GM23338 (cell line): ENCODE measurements around the gene USH2A. TPM values are rescaled to one million over a fixed set of nuclear protein-coding genes. Genes with fewer than 3 reads are reported as not detected.

Experiments used
- ATAC-seq: fragments of 200-7000 bp; cut with Tn5 transposase; 3 replicates; pipeline ENCODE4 v1.9.1; 2020
- DNase-seq: peaks from one replicate; pipeline ENCODE4 v3.0.0-alpha.2; 2015; ENCODE audit warnings: low spot score
- H2AFZ ChIP-seq: fragments of 200-600 bp; sonication (generic); 2 replicates; pipeline ENCODE4 v1.8.0; 2016; ENCODE audit warnings: antibody characterized with exemption, mild to moderate bottlenecking, moderate library complexity
- H3F3A ChIP-seq: fragments of 200-600 bp; sonication (generic); replicated peaks from 2 replicates; pipeline ENCODE4 v1.8.0; 2017; ENCODE audit warnings: antibody characterized with exemption, mixed run types, low read depth
- H3K27ac ChIP-seq: fragments of 200-600 bp; sonication (generic); 2 replicates; pipeline ENCODE4 v1.6.1; 2016; ENCODE audit warnings: low read depth
- H3K27me3 ChIP-seq: fragments of 200-600 bp; sonication (generic); 2 replicates; pipeline ENCODE4 v1.8.0; 2016; ENCODE audit warnings: mild to moderate bottlenecking, mixed run types, moderate library complexity; ENCODE audit not compliant: insufficient read depth
- H3K36me3 ChIP-seq: fragments of 200-600 bp; sonication (generic); 2 replicates; pipeline ENCODE4 v1.8.0; 2016; ENCODE audit warnings: mild to moderate bottlenecking; ENCODE audit not compliant: insufficient read depth
- H3K4me1 ChIP-seq: fragments of 200-600 bp; sonication (generic); 2 replicates; pipeline ENCODE4 v1.8.0; 2016; ENCODE audit warnings: mild to moderate bottlenecking, moderate library complexity; ENCODE audit not compliant: insufficient read depth
- H3K4me2 ChIP-seq: fragments of 200-600 bp; sonication (generic); 2 replicates; pipeline ENCODE4 v1.7.1; 2017; ENCODE audit warnings: mixed run types
- H3K4me3 ChIP-seq: fragments of 200-600 bp; sonication (generic); 2 replicates; pipeline ENCODE4 v1.6.1; 2016; ENCODE audit warnings: mixed run types
- H3K79me2 ChIP-seq: fragments of 200-600 bp; sonication (generic); replicated peaks from 2 replicates; pipeline ENCODE4 v1.8.0; 2017; ENCODE audit warnings: mild to moderate bottlenecking; ENCODE audit not compliant: insufficient read depth
- H3K9me2 ChIP-seq: fragments of 200-600 bp; sonication (generic); 2 replicates; pipeline ENCODE4 v1.8.0; 2017; ENCODE audit not compliant: insufficient read depth
- H4K20me1 ChIP-seq: fragments of 200-600 bp; sonication (generic); replicated peaks from 2 replicates; pipeline ENCODE4 v1.8.0; 2017; ENCODE audit warnings: mild to moderate bottlenecking; ENCODE audit not compliant: insufficient read depth
- H3K27ac Mint-ChIP-seq: 2 replicates; pipeline ENCODE4 v1.8.0; 2020; ENCODE audit warnings: inconsistent platforms, mild to moderate bottlenecking, moderate library complexity, mixed read lengths
- H3K27me3 Mint-ChIP-seq: 3 replicates; pipeline ENCODE4 v1.8.0; 2022; ENCODE audit warnings: low read depth, mild to moderate bottlenecking, moderate library complexity, mixed read lengths, inconsistent platforms; ENCODE audit not compliant: insufficient read depth, poor library complexity
- H3K36me3 Mint-ChIP-seq: 3 replicates; pipeline ENCODE4 v1.8.0; 2021; ENCODE audit warnings: low read depth, mild to moderate bottlenecking, inconsistent platforms, moderate library complexity, mixed read lengths
- H3K4me1 Mint-ChIP-seq: 3 replicates; pipeline ENCODE4 v1.8.0; 2020; ENCODE audit warnings: mild to moderate bottlenecking, inconsistent platforms, mixed read lengths
- H3K4me3 Mint-ChIP-seq: 3 replicates; pipeline ENCODE4 v1.8.0; 2021; ENCODE audit warnings: moderate library complexity, mild to moderate bottlenecking, inconsistent platforms, mixed read lengths
- H3K9me3 Mint-ChIP-seq: 3 replicates; pipeline ENCODE4 v1.8.0; 2020; ENCODE audit warnings: moderate library complexity, mild to moderate bottlenecking, inconsistent platforms, mixed read lengths
- CREB1 ChIP-seq: fragments of 250-450 bp; sonication (Bioruptor Pico); IDR thresholded peaks from 2 replicates; pipeline ENCODE4 v1.5.0; 2020; ENCODE audit warnings: low read depth, mild to moderate bottlenecking, moderate library complexity
- EZH2 ChIP-seq: fragments of 200-600 bp; sonication (generic); IDR thresholded peaks from one replicate; pipeline ENCODE4 v1.8.0; 2017; ENCODE audit warnings: antibody characterized with exemption, mild to moderate bottlenecking, low read depth; ENCODE audit not compliant: unreplicated experiment
- EZH2phosphoT487 ChIP-seq: fragments of 200-600 bp; sonication (generic); IDR thresholded peaks from one replicate; pipeline ENCODE4 v1.8.1; 2018; ENCODE audit warnings: antibody characterized with exemption; ENCODE audit not compliant: unreplicated experiment
- JUNB ChIP-seq: IDR thresholded peaks from one replicate; pipeline ENCODE4 v1.6.1; 2016; ENCODE audit warnings: antibody characterized with exemption; ENCODE audit not compliant: unreplicated experiment
- NANOG ChIP-seq: IDR thresholded peaks from 2 replicates; pipeline ENCODE4 v1.6.1; 2016; ENCODE audit warnings: antibody characterized with exemption, borderline replicate concordance
- POLR2AphosphoS5 ChIP-seq: IDR thresholded peaks from 2 replicates; pipeline ENCODE4 v1.6.1; 2016; ENCODE audit warnings: antibody characterized with exemption, low read depth
- STAT1 ChIP-seq: IDR thresholded peaks from one replicate; pipeline ENCODE4 v1.6.1; 2016; ENCODE audit warnings: antibody characterized with exemption; ENCODE audit not compliant: unreplicated experiment
- ZNF114 ChIP-seq: fragments of 250-450 bp; sonication (Bioruptor Pico); IDR thresholded peaks from 2 replicates; pipeline ENCODE4 v1.5.0; 2020; ENCODE audit warnings: mild to moderate bottlenecking, moderate library complexity
- ZNF331 ChIP-seq: fragments of 250-450 bp; sonication (Bioruptor Pico); IDR thresholded peaks from 2 replicates; pipeline ENCODE4 v1.5.0; 2020; ENCODE audit warnings: low read depth, mild to moderate bottlenecking, moderate library complexity
- polyA plus RNA-seq: library from polyadenylated mRNA; unstranded; fragments of >200 nt; fragmentation: Nextera tagmentation; extraction: Ambion mirVana; gene quantifications from 2 replicates; pipeline ENCODE4 v1.2.1, GENCODE V29; 2016
- total RNA-seq: library from RNA; depleted of rRNA; stranded (reverse); fragments of >200 nt; shearing (Covaris generic); gene quantifications from 2 replicates; pipeline ENCODE4 v1.2.3, GENCODE V29; 2014
- TF ChIP-seq, protein P1 (sequence below): IDR thresholded peaks from one replicate; pipeline ENCODE4 v1.6.1; 2018; ENCODE audit warnings: antibody characterized with exemption; ENCODE audit not compliant: unreplicated experiment
- TF ChIP-seq, protein P2 (sequence below): IDR thresholded peaks from 2 replicates; pipeline ENCODE4 v1.6.1; 2016; ENCODE audit warnings: antibody characterized with exemption
- TF ChIP-seq, protein P3 (sequence below), 2 experiments: fragments of 200-600 bp in 1 of 2; sonication (generic) in 1 of 2; conservative IDR thresholded peaks; 2 replicates each; pipeline versions ENCODE4 v1.5.1 to v1.6.1; 2016 to 2017; ENCODE audit warnings: antibody characterized with exemption in 2 of 2, low read depth in 2 of 2, mild to moderate bottlenecking in 2 of 2, moderate library complexity in 1 of 2

The USH2A gene
- total and polyA plus RNA-seq, 2 experiments from 2014 or later, result 0.03 TPM

DNA sequence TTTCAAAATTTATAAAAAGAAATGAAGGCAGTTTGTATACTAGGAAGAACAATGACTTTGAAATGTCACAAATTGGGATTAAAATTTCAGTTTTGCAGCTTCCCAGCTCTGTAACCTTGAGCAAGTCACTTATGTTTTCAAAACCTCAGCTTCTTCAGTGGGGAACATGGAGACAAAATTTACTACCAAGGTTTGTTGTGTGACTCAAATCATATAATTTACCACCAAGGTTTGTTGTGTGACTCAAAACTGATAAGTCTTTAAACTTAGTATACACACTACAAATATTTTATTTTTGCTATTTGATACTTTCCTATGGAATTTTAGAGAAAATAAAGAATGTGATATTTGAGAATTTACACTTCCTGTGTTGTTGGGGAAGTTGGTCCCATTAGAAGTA, 636.3 kb downstream of the USH2A start (continued):
- TF ChIP-seq, protein P1, sequence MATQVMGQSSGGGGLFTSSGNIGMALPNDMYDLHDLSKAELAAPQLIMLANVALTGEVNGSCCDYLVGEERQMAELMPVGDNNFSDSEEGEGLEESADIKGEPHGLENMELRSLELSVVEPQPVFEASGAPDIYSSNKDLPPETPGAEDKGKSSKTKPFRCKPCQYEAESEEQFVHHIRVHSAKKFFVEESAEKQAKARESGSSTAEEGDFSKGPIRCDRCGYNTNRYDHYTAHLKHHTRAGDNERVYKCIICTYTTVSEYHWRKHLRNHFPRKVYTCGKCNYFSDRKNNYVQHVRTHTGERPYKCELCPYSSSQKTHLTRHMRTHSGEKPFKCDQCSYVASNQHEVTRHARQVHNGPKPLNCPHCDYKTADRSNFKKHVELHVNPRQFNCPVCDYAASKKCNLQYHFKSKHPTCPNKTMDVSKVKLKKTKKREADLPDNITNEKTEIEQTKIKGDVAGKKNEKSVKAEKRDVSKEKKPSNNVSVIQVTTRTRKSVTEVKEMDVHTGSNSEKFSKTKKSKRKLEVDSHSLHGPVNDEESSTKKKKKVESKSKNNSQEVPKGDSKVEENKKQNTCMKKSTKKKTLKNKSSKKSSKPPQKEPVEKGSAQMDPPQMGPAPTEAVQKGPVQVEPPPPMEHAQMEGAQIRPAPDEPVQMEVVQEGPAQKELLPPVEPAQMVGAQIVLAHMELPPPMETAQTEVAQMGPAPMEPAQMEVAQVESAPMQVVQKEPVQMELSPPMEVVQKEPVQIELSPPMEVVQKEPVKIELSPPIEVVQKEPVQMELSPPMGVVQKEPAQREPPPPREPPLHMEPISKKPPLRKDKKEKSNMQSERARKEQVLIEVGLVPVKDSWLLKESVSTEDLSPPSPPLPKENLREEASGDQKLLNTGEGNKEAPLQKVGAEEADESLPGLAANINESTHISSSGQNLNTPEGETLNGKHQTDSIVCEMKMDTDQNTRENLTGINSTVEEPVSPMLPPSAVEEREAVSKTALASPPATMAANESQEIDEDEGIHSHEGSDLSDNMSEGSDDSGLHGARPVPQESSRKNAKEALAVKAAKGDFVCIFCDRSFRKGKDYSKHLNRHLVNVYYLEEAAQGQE, result no peak
- no peak for TF ChIP-seq ZNF331 (CRISPR knock-in tag)
- no peak for TF ChIP-seq CREB1 (CRISPR knock-in tag)
- no peak for TF ChIP-seq EZH2

DNA sequence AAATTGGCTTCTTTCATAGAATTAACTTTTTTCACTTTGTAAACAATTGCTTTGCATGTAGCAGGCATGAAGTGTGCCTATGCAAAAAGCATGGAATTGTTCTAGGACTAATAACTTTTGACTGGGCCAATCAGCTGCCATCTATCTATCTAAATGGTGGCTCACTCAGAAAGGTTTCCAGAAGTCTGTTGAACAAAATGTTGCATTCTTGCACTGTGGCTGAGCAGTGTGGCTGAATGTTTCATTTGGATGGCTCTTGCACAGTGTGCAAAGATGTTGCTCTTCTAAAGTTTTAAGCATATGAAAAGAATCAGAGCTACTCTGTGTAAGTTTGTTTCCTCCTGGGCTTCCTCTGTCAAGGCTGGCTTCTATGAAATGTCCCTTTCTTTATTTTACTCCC, 642.6 kb downstream of the USH2A start:
- H3K4me1 Mint-ChIP-seq, result peaks cover 20% of the 10 kb centered on the region
- H3K4me1 ChIP-seq, result peaks cover 22% of the 10 kb centered on the region
- H3K27ac Mint-ChIP-seq, result no peak overlapping the region
- H3K27me3 ChIP-seq, result no peaks in the 10 kb centered on the region
- DNase-seq, result no peak
- H4K20me1 ChIP-seq, result no peaks in the 10 kb centered on the region
- TF ChIP-seq EZH2phosphoT487 (no peak), ZNF331 (CRISPR knock-in tag) (no peak), ZNF114 (CRISPR knock-in tag) (no peak), NANOG (no peak), CREB1 (CRISPR knock-in tag) (no peak), STAT1 (no peak)
- ATAC-seq, result no peak
- no peak overlapping the region for H2AFZ ChIP-seq
- no peak overlapping the region for H3K4me2 ChIP-seq
- H3K79me2 ChIP-seq, result no peaks in the 10 kb centered on the region
- H3K4me3 Mint-ChIP-seq, result no peak overlapping the region
- H3F3A ChIP-seq, result no peaks in the 10 kb centered on the region
- H3K36me3 ChIP-seq, result no peaks in the 10 kb centered on the region
- H3K27ac ChIP-seq, result no peak overlapping the region
- no peaks in the 10 kb centered on the region for H3K9me3 Mint-ChIP-seq
- H3K4me3 ChIP-seq, result no peak overlapping the region
- no peaks in the 10 kb centered on the region for H3K36me3 Mint-ChIP-seq
- H3K27me3 Mint-ChIP-seq, result no peaks in the 10 kb centered on the region
- H3K9me2 ChIP-seq, result no peaks in the 10 kb centered on the region

DNA sequence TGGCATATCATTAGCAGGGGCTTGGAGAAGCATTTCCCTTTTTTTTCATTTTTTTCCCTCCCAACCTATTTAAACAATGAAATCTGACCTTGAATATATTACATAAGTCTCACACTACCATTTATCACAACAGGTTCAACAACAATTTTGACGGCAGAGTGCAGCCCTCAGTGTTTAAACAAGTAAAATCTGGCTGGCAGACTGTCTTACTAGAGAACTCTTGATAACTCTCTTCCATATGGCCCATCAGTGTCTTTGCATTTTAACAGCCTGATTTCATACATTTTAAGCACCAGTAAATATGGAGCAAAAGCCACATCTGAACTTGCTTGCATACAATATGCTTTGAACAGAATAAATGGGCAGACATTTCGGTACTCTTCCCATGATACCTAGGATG, 643.1 kb downstream of the USH2A start:
- Histone ChIP-seq H4K20me1 (no peaks in the 10 kb centered on the region), H3K4me3 (no peak overlapping the region), H3K27ac (no peak overlapping the region), H3K27me3 (no peaks in the 10 kb centered on the region), H3K4me2 (no peak overlapping the region), H3F3A (no peaks in the 10 kb centered on the region), H3K4me1 (peaks cover 28% of the 10 kb centered on the region), H3K9me2 (no peaks in the 10 kb centered on the region), H3K79me2 (no peaks in the 10 kb centered on the region), H3K36me3 (no peaks in the 10 kb centered on the region), H2AFZ (no peak overlapping the region)
- Mint-ChIP-seq H3K9me3 (no peaks in the 10 kb centered on the region), H3K4me3 (no peak overlapping the region), H3K27ac (no peak overlapping the region), H3K27me3 (no peaks in the 10 kb centered on the region), H3K36me3 (no peaks in the 10 kb centered on the region), H3K4me1 (peaks cover 24% of the 10 kb centered on the region)
- DNase-seq (no peak), ATAC-seq (no peak)
- TF ChIP-seq ZNF331 (CRISPR knock-in tag), result no peak
- TF ChIP-seq JUNB, result no peak
- TF ChIP-seq, protein P1, result no peak
- no peak for TF ChIP-seq CREB1 (CRISPR knock-in tag)
- no peak for TF ChIP-seq NANOG
- TF ChIP-seq, protein P2, sequence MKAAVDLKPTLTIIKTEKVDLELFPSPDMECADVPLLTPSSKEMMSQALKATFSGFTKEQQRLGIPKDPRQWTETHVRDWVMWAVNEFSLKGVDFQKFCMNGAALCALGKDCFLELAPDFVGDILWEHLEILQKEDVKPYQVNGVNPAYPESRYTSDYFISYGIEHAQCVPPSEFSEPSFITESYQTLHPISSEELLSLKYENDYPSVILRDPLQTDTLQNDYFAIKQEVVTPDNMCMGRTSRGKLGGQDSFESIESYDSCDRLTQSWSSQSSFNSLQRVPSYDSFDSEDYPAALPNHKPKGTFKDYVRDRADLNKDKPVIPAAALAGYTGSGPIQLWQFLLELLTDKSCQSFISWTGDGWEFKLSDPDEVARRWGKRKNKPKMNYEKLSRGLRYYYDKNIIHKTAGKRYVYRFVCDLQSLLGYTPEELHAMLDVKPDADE, result no peak
- TF ChIP-seq EZH2, result no peak
- no peak for TF ChIP-seq ZNF114 (CRISPR knock-in tag)
- no peak for TF ChIP-seq POLR2AphosphoS5
- no peak for TF ChIP-seq STAT1
- TF ChIP-seq, protein P3, sequence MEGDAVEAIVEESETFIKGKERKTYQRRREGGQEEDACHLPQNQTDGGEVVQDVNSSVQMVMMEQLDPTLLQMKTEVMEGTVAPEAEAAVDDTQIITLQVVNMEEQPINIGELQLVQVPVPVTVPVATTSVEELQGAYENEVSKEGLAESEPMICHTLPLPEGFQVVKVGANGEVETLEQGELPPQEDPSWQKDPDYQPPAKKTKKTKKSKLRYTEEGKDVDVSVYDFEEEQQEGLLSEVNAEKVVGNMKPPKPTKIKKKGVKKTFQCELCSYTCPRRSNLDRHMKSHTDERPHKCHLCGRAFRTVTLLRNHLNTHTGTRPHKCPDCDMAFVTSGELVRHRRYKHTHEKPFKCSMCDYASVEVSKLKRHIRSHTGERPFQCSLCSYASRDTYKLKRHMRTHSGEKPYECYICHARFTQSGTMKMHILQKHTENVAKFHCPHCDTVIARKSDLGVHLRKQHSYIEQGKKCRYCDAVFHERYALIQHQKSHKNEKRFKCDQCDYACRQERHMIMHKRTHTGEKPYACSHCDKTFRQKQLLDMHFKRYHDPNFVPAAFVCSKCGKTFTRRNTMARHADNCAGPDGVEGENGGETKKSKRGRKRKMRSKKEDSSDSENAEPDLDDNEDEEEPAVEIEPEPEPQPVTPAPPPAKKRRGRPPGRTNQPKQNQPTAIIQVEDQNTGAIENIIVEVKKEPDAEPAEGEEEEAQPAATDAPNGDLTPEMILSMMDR (conservative IDR thresholded peaks at IDR 0.05; ENCODE audit: low read depth in 2 of 2), result no peak
